GM19467 (cell line): ENCODE data around the gene ELAVL2.

Experiments used
- ATAC-seq: cut with Tn5 transposase; IDR thresholded peaks from one replicate; pipeline ENCODE4 v1.9.1; 2021; ENCODE audit warnings: mild to moderate bottlenecking, moderate library complexity; ENCODE audit not compliant: unreplicated experiment

The ELAVL2 gene

GRCh38 chr9:23669776-23670175, 156.3 kb downstream of the ELAVL2 start:
- ATAC-seq = no peak

- no peak for ATAC-seq
These were observed 160.4 kb downstream of the ELAVL2 start for GRCh38 chr9:23665635-23666034.

- ATAC-seq = no peak
These were observed 161.0 kb downstream of the ELAVL2 start for GRCh38 chr9:23665051-23665450.

GRCh38 chr9:23663946-23664345, 162.1 kb downstream of the ELAVL2 start:
- no peak for ATAC-seq

- ATAC-seq = no peak
These were observed 162.5 kb downstream of the ELAVL2 start for GRCh38 chr9:23663536-23663935.

GRCh38 chr9:23663125-23663524, 162.9 kb downstream of the ELAVL2 start:
- no peak for ATAC-seq

GRCh38 chr9:23662320-23662719, 163.7 kb downstream of the ELAVL2 start:
- no peak for ATAC-seq

- ATAC-seq = no peak
These were observed 166.6 kb downstream of the ELAVL2 start for GRCh38 chr9:23659346-23660006.

- no peak for ATAC-seq
These were observed 167.4 kb downstream of the ELAVL2 start for GRCh38 chr9:23658376-23659258.

- ATAC-seq = no peak
These were observed 175.0 kb downstream of the ELAVL2 start for GRCh38 chr9:23651051-23651450.

GRCh38 chr9:23648651-23649050, 177.4 kb downstream of the ELAVL2 start:
- ATAC-seq = no peak

- no peak for ATAC-seq
These were observed 181.1 kb downstream of the ELAVL2 start for GRCh38 chr9:23644896-23645295.

- ATAC-seq = no peak
These were observed 181.7 kb downstream of the ELAVL2 start for GRCh38 chr9:23644326-23644725.

GRCh38 chr9:23643656-23644258, 182.3 kb downstream of the ELAVL2 start:
- ATAC-seq = no peak
